CD14-positive monocyte (primary cell): ENCODE results near the gene PAK5. TPM values are rescaled to one million over a fixed set of nuclear protein-coding genes. Genes with fewer than 3 reads are reported as not detected.

Experiments
- DNase-seq, 3 donors: peaks; one replicate each; pipeline ENCODE4 v3.0.0-alpha.2; 2011 to 2022
- H2AFZ ChIP-seq: 2 replicates; pipeline ENCODE4 v1.6.0; 2012; ENCODE audit warnings: mild to moderate bottlenecking, low read depth, low read length, inconsistent platforms; ENCODE audit not compliant: insufficient read depth, poor library complexity, severe bottlenecking
- H3K27ac ChIP-seq, 2 donors: 1 replicate in 1 of 2; 2 replicates in 1 of 2; pipeline ENCODE4 v1.5.1; 2012 to 2013; ENCODE audit warnings: low read length in 2 of 2, control low read depth in 1 of 2, inconsistent platforms in 1 of 2, low read depth in 1 of 2, mild to moderate bottlenecking in 1 of 2
- H3K27me3 ChIP-seq, 2 donors: one replicate each; pipeline versions ENCODE4 v1.6.0 to v1.6.1; 2011 to 2013; ENCODE audit warnings: low read length in 2 of 2; ENCODE audit not compliant: control insufficient read depth in 2 of 2, insufficient read depth in 2 of 2
- H3K36me3 ChIP-seq, 2 donors: replicated peaks in 1 of 2; 1 replicate in 1 of 2; 2 replicates in 1 of 2; pipeline versions ENCODE4 v1.5.1 to v1.6.1; 2012 to 2013; ENCODE audit warnings: low read length in 2 of 2, control low read depth in 1 of 2, inconsistent platforms in 1 of 2, mild to moderate bottlenecking in 1 of 2; ENCODE audit not compliant: insufficient read depth in 2 of 2, control insufficient read depth in 1 of 2
- H3K4me1 ChIP-seq, 2 donors: 1 replicate in 1 of 2; 2 replicates in 1 of 2; pipeline versions ENCODE4 v1.5.1 to v1.6.1; 2012 to 2013; ENCODE audit warnings: low read length in 2 of 2, control low read depth in 1 of 2, inconsistent platforms in 1 of 2, mild to moderate bottlenecking in 1 of 2, moderate library complexity in 1 of 2; ENCODE audit not compliant: insufficient read depth in 2 of 2, control insufficient read depth in 1 of 2
- H3K4me2 ChIP-seq: replicated peaks from 2 replicates; pipeline ENCODE3; 2012; ENCODE audit warnings: low read length, moderate library complexity, mild to moderate bottlenecking; ENCODE audit not compliant: poor library complexity, severe bottlenecking; ENCODE audit errors: extremely low read depth
- H3K4me3 ChIP-seq, 3 experiments: fragments of 200-600 bp in 1 of 3; sonication (generic) in 1 of 3; replicated peaks in 1 of 3; 1 replicate in 2 of 3; 2 replicates in 1 of 3; pipeline ENCODE4 v1.5.1; 2011 to 2013; ENCODE audit warnings: low read length in 3 of 3, mild to moderate bottlenecking in 3 of 3, control low read depth in 2 of 3, low read depth in 2 of 3, inconsistent platforms in 1 of 3, moderate library complexity in 1 of 3
- H3K79me2 ChIP-seq: 2 replicates; pipeline ENCODE4 v1.6.0; 2012; ENCODE audit warnings: mild to moderate bottlenecking, control low read depth, inconsistent platforms, low read length, moderate library complexity; ENCODE audit not compliant: insufficient read depth
- H3K9ac ChIP-seq: 2 replicates; pipeline ENCODE4 v1.6.0; 2017; ENCODE audit warnings: low read length, mild to moderate bottlenecking; ENCODE audit not compliant: insufficient read depth, poor library complexity, severe bottlenecking
- H3K9me3 ChIP-seq, 2 donors: replicated peaks in 1 of 2; 1 replicate in 1 of 2; 2 replicates in 1 of 2; pipeline versions ENCODE4 v1.5.1 to v1.6.1; 2012 to 2013; ENCODE audit warnings: low read length in 2 of 2, control low read depth in 1 of 2; ENCODE audit not compliant: control insufficient read depth in 1 of 2, insufficient read depth in 1 of 2
- H4K20me1 ChIP-seq: 2 replicates; pipeline ENCODE4 v1.6.0; 2012; ENCODE audit warnings: mild to moderate bottlenecking, low read length, control low read depth, moderate library complexity; ENCODE audit not compliant: insufficient read depth
- H3K27ac Mint-ChIP-seq, 7 donors: one replicate each; pipeline ENCODE4 v1.8.0; 2020; ENCODE audit warnings: mild to moderate bottlenecking in 7 of 7, mixed read lengths in 7 of 7, moderate library complexity in 6 of 7, inconsistent platforms in 2 of 7
- H3K27me3 Mint-ChIP-seq, 3 donors: one replicate each; pipeline ENCODE4 v1.8.0; 2021 to 2022; ENCODE audit warnings: low read depth in 3 of 3, mild to moderate bottlenecking in 3 of 3, mixed read lengths in 3 of 3, moderate library complexity in 3 of 3, inconsistent platforms in 1 of 3
- H3K36me3 Mint-ChIP-seq, 2 donors: one replicate each; pipeline ENCODE4 v1.8.0; 2020; ENCODE audit warnings: mixed read lengths in 2 of 2, inconsistent platforms in 1 of 2, mild to moderate bottlenecking in 1 of 2
- H3K4me1 Mint-ChIP-seq: one replicate; pipeline ENCODE4 v1.8.0; 2020; ENCODE audit warnings: mild to moderate bottlenecking, mixed read lengths
- H3K4me3 Mint-ChIP-seq, 2 donors: one replicate each; pipeline ENCODE4 v1.8.0; 2020; ENCODE audit warnings: mild to moderate bottlenecking in 2 of 2, mixed read lengths in 2 of 2, moderate library complexity in 1 of 2
- H3K9me3 Mint-ChIP-seq, 7 donors: one replicate each; pipeline ENCODE4 v1.8.0; 2020 to 2022; ENCODE audit warnings: mixed read lengths in 7 of 7, mild to moderate bottlenecking in 6 of 7, moderate library complexity in 6 of 7, inconsistent platforms in 2 of 7
- CTCF ChIP-seq: fragments of 200-600 bp; IDR thresholded peaks from one replicate; pipeline ENCODE4 v1.8.0; 2022; ENCODE audit warnings: antibody characterized with exemption, mild to moderate bottlenecking
- WGBS: methylation state at CpG from one replicate; pipeline ENCODE4 v1.1.5; 2013; ENCODE audit warnings: missing lambda C conversion rate; ENCODE audit not compliant: insufficient coverage; 5-methylcytosine and 5-hydroxymethylcytosine counted together
- intact Hi-C, 2 donors: fragments of 100-400 bp; cut with micrococcal nuclease; formaldehyde crosslinking; loops; one replicate each; pipeline versions ENCODE4 v1.15.0 to v1.15.1; 2023
- polyA plus RNA-seq, 3 donors: library from polyadenylated mRNA; depleted of rRNA in 1 of 3; unstranded in 2 of 3; stranded (reverse) in 1 of 3; fragments of 300-500 nt in 2 of 3; fragments of >200 nt in 1 of 3; fragmentation: Illumina TruSeq in 2 of 3; gene quantifications; 1 replicate in 2 of 3; 2 replicates in 1 of 3; pipeline ENCODE4 v1.2.3, GENCODE V29; 2012 to 2021

Gene PAK5
- polyA plus RNA-seq, 3 donors: not detected

GRCh38 chr20:9600562-9600961, 238.3 kb downstream of the PAK5 start:
- Mint-ChIP-seq H3K27me3 (peaks cover 13 to 32% (median 16%) of the 10 kb centered on the region in 3 donors), H3K9me3 (peaks cover 0 to 6% (median 0%) of the 10 kb centered on the region in 7 donors), H3K4me3 (no peak overlapping the region), H3K36me3 (no peaks in the 10 kb centered on the region), H3K27ac (peak overlapping the region in 1 of 7 donors; percentile 28), H3K4me1 (no peaks in the 10 kb centered on the region)
- H4K20me1 ChIP-seq: no peaks in the 10 kb centered on the region
- no peaks in the 10 kb centered on the region for H3K79me2 ChIP-seq
- no peak overlapping the region for H3K27ac ChIP-seq
- no peaks in the 10 kb centered on the region for H3K9me3 ChIP-seq
- H3K4me1 ChIP-seq: no peaks in the 10 kb centered on the region
- no peaks in the 10 kb centered on the region for H3K36me3 ChIP-seq
- H2AFZ ChIP-seq: no peak overlapping the region
- peaks cover 9 to 20% of the 10 kb centered on the region in 2 donors for H3K27me3 ChIP-seq
- no peak overlapping the region for H3K4me2 ChIP-seq
- no CpG with 5 or more reads among the region's 1 CpG for WGBS
- intact Hi-C loops: loop anchor here (10.0 kb wide), 2 partner anchors 76 to 126 kb away; no protein-coding TSS in a partner anchor
- no peak for DNase-seq
- no peak for TF ChIP-seq CTCF
- H3K4me3 ChIP-seq: no peak overlapping the region
- H3K9ac ChIP-seq: no peak overlapping the region

- Histone ChIP-seq H3K9me3 (no peaks in the 10 kb centered on the region), H2AFZ (no peak overlapping the region), H3K36me3 (no peaks in the 10 kb centered on the region), H3K4me3 (no peak overlapping the region), H3K79me2 (no peaks in the 10 kb centered on the region), H3K9ac (no peak overlapping the region), H4K20me1 (no peaks in the 10 kb centered on the region), H3K27ac (no peak overlapping the region), H3K27me3 (peaks cover 7 to 9% of the 10 kb centered on the region in 2 donors), H3K4me1 (no peaks in the 10 kb centered on the region), H3K4me2 (no peak overlapping the region)
- DNase-seq: no peak
- Mint-ChIP-seq H3K27ac (no peak overlapping the region), H3K4me1 (no peaks in the 10 kb centered on the region), H3K9me3 (peaks cover 0 to 8% (median 2%) of the 10 kb centered on the region in 7 donors), H3K36me3 (no peaks in the 10 kb centered on the region), H3K4me3 (no peak overlapping the region), H3K27me3 (peaks cover 11 to 35% (median 18%) of the 10 kb centered on the region in 3 donors)
- TF ChIP-seq CTCF: no peak
- intact Hi-C loops: no loop called here
- 96% methylated on average over 4 of the region's 4 CpGs for WGBS
Measured at GRCh38 chr20:9597547-9597946, 241.3 kb downstream of the PAK5 start.
